Body of pancreas (tissue), 4 donors: ENCODE measurements around the gene HKDC1. TPM values are rescaled to one million over a fixed set of nuclear protein-coding genes. Genes with fewer than 3 reads are reported as not detected.

ENCODE experiments used
- ATAC-seq: fragments of 150-250 bp; one replicate; pipeline ENCODE4 v1.9.1; 2016
- DNase-seq, 4 donors: peaks; one replicate each; pipeline ENCODE4 v3.0.0-alpha.2; 2019
- H3K27ac ChIP-seq, 4 donors: fragments of 200-600 bp; sonication (generic); 1 replicate in 3 of 4; 2 replicates in 1 of 4; pipeline versions ENCODE4 v1.5.1 to v1.6.1; 2016 to 2019; ENCODE audit warnings: mild to moderate bottlenecking in 1 of 4, mixed read lengths in 1 of 4, moderate library complexity in 1 of 4
- H3K27me3 ChIP-seq, 2 donors: fragments of 200-600 bp; sonication (generic); one replicate each; pipeline ENCODE4 v1.6.0; 2016; ENCODE audit warnings: mild to moderate bottlenecking in 1 of 2
- H3K36me3 ChIP-seq, 2 donors: fragments of 200-600 bp; sonication (generic); replicated peaks in 1 of 2; 2 replicates each; pipeline ENCODE4 v1.5.1; 2016; ENCODE audit warnings: low read depth in 2 of 2; ENCODE audit not compliant: insufficient read depth in 1 of 2
- H3K4me1 ChIP-seq: fragments of 200-600 bp; sonication (generic); one replicate; pipeline ENCODE4 v1.6.0; 2016
- H3K4me3 ChIP-seq, 2 donors: fragments of 200-600 bp; sonication (generic); 1 replicate in 1 of 2; 2 replicates in 1 of 2; pipeline ENCODE4 v1.5.1; 2016 to 2019
- H3K9me3 ChIP-seq, 3 donors: fragments of 200-600 bp; sonication (generic); 1 replicate in 2 of 3; 2 replicates in 1 of 3; pipeline ENCODE4 v1.5.1; 2016
- CTCF ChIP-seq, 7 experiments: fragments of 450-650 bp in 4 of 7; fragments of 200-600 bp in 3 of 7; sonication (generic) in 3 of 7; IDR thresholded peaks; one replicate each; pipeline ENCODE4 v1.5.1; 2016 to 2019; ENCODE audit warnings: antibody characterized with exemption in 7 of 7
- POLR2A ChIP-seq, 3 donors: fragments of 450-650 bp; IDR thresholded peaks; one replicate each; pipeline ENCODE4 v1.6.1; 2016; ENCODE audit warnings: antibody characterized with exemption in 3 of 3, mild to moderate bottlenecking in 2 of 3
- WGBS, 2 donors: methylation state at CpG; one replicate each; pipeline ENCODE4 v1.1.5; 2017; 5-methylcytosine and 5-hydroxymethylcytosine counted together
- intact Hi-C: fragments of 100-400 bp; cut with DNase I; formaldehyde crosslinking; loops from one replicate; pipeline ENCODE4 v1.15.1; 2023
- total RNA-seq, 2 donors: library from RNA; depleted of rRNA; stranded (reverse); fragments of >200 nt; gene quantifications; one replicate each; pipeline ENCODE4 v1.1.0, GENCODE V29; 2016

The HKDC1 gene
- total RNA-seq, 2 donors from 2014 or later, result 6.7 to 13.5 TPM

- no peak for TF ChIP-seq POLR2A (IDR thresholded peaks at IDR 0.05)
- TF ChIP-seq CTCF (IDR thresholded peaks at IDR 0.05), result no peak
- H3K36me3 ChIP-seq, result no peaks in the 10 kb centered on the region
- ATAC-seq (no peak), DNase-seq (no peak)
- no peak overlapping the region for H3K4me3 ChIP-seq
- intact Hi-C loops, result no loop called here
- H3K9me3 ChIP-seq, result no peaks in the 10 kb centered on the region
- 72 to 79% methylated on average over 5 of the region's 5 CpGs for WGBS, 2 donors
- no peak overlapping the region for H3K27ac ChIP-seq
- H3K4me1 ChIP-seq, result no peaks in the 10 kb centered on the region
- H3K27me3 ChIP-seq, result no peaks in the 10 kb centered on the region
These were observed 22.7 kb downstream of the HKDC1 start for GRCh38 chr10:69242852-69243212.

- Histone ChIP-seq H3K27ac (no peak overlapping the region), H3K27me3 (no peaks in the 10 kb centered on the region), H3K4me1 (no peaks in the 10 kb centered on the region), H3K4me3 (no peak overlapping the region), H3K36me3 (no peaks in the 10 kb centered on the region), H3K9me3 (no peaks in the 10 kb centered on the region)
- DNase-seq (no peak), ATAC-seq (no peak)
- TF ChIP-seq POLR2A (IDR thresholded peaks at IDR 0.05) (no peak), CTCF (IDR thresholded peaks at IDR 0.05) (no peak)
- intact Hi-C loops, result no loop called here
- WGBS, 2 donors, result 73 to 81% methylated on average over 10 of the region's 10 CpGs
These were observed 23.7 kb downstream of the HKDC1 start for GRCh38 chr10:69243817-69244216.

GRCh38 chr10:69246036-69246435 is 25.9 kb downstream of the HKDC1 start:
- Histone ChIP-seq H3K9me3 (no peaks in the 10 kb centered on the region), H3K27me3 (no peaks in the 10 kb centered on the region), H3K4me1 (no peaks in the 10 kb centered on the region), H3K36me3 (no peaks in the 10 kb centered on the region), H3K4me3 (no peak overlapping the region), H3K27ac (no peak overlapping the region)
- no peak for DNase-seq
- 74 to 93% methylated on average over 2 to 5 of the region's 5 CpGs for WGBS, 2 donors
- no peak for TF ChIP-seq CTCF (IDR thresholded peaks at IDR 0.05)
- TF ChIP-seq POLR2A (IDR thresholded peaks at IDR 0.05), result no peak
- ATAC-seq, result no peak
- intact Hi-C loops, result no loop called here

GRCh38 chr10:69246581-69247312 is 26.6 kb downstream of the HKDC1 start:
- no peak for DNase-seq
- no peak overlapping the region for H3K4me3 ChIP-seq
- no peaks in the 10 kb centered on the region for H3K9me3 ChIP-seq
- H3K36me3 ChIP-seq, result no peaks in the 10 kb centered on the region
- H3K4me1 ChIP-seq, result no peaks in the 10 kb centered on the region
- no peak for ATAC-seq
- TF ChIP-seq POLR2A (IDR thresholded peaks at IDR 0.05) (no peak), CTCF (IDR thresholded peaks at IDR 0.05) (no peak)
- no peak overlapping the region for H3K27ac ChIP-seq
- no peaks in the 10 kb centered on the region for H3K27me3 ChIP-seq
- 66 to 79% methylated on average over 12 to 13 of the region's 14 CpGs for WGBS, 2 donors
- intact Hi-C loops, result no loop called here

- H3K36me3 ChIP-seq, result no peaks in the 10 kb centered on the region
- no peaks in the 10 kb centered on the region for H3K27me3 ChIP-seq
- no peak overlapping the region for H3K27ac ChIP-seq
- no peak for TF ChIP-seq CTCF (IDR thresholded peaks at IDR 0.05)
- no peaks in the 10 kb centered on the region for H3K9me3 ChIP-seq
- no peak for ATAC-seq
- 84 to 86% methylated on average over 13 of the region's 13 CpGs for WGBS, 2 donors
- no peaks in the 10 kb centered on the region for H3K4me1 ChIP-seq
- no peak overlapping the region for H3K4me3 ChIP-seq
- DNase-seq, result no peak
- intact Hi-C loops, result no loop called here
These were observed 27.2 kb downstream of the HKDC1 start for GRCh38 chr10:69247313-69247710.
